MCF 10A (cell line): ENCODE data around the gene HES7. TPM values are rescaled to one million over a fixed set of nuclear protein-coding genes. Genes with fewer than 3 reads are reported as not detected.
A peak's percentile ranks its signal among the peaks of the same experiment; 100 is the strongest.

Source experiments
- BruUV-seq: library from RNA; stranded (reverse); fragments of 400-500 nt; replicated peaks from 2 replicates; lab custom pipeline; 2021; lab: Mats Ljungman, UMichigan
- CTCF ChIA-PET: fragments of 300-600 bp; sonication (Branson Sonifier 250); formaldehyde crosslinking; extraction: SDS; loops from one replicate; lab custom pipeline; 2021; ENCODE audit warnings: antibody characterized with exemption, inconsistent platforms; lab: Yijun Ruan, JAX
- POLR2A ChIA-PET: fragments of 300-600, 350-650 bp; sonication (Branson Sonifier 250); formaldehyde crosslinking; extraction: SDS; loops from one replicate; lab custom pipeline; 2020; ENCODE audit warnings: antibody characterized with exemption, inconsistent platforms; lab: Yijun Ruan, JAX
- DNase-seq: peaks from one replicate; pipeline ENCODE4 v3.0.0-alpha.2; 2018; ENCODE audit not compliant: unreplicated experiment
- H3K27ac Mint-ChIP-seq: one replicate; pipeline ENCODE4 v1.8.0; 2022; ENCODE audit warnings: mild to moderate bottlenecking, low read depth, mixed read lengths; ENCODE audit not compliant: unreplicated experiment
- H3K27me3 Mint-ChIP-seq: one replicate; pipeline ENCODE4 v1.8.0; 2022; ENCODE audit warnings: mixed read lengths; ENCODE audit not compliant: insufficient read depth, unreplicated experiment
- H3K36me3 Mint-ChIP-seq: one replicate; pipeline ENCODE4 v1.8.0; 2022; ENCODE audit warnings: mild to moderate bottlenecking, moderate library complexity, mixed read lengths; ENCODE audit not compliant: insufficient read depth, unreplicated experiment
- H3K4me1 Mint-ChIP-seq: one replicate; pipeline ENCODE4 v1.8.0; 2022; ENCODE audit warnings: mixed read lengths; ENCODE audit not compliant: insufficient read depth, unreplicated experiment
- H3K4me3 Mint-ChIP-seq: one replicate; pipeline ENCODE4 v1.8.0; 2022; ENCODE audit warnings: mild to moderate bottlenecking, moderate library complexity, mixed read lengths; ENCODE audit not compliant: unreplicated experiment
- H3K9me3 Mint-ChIP-seq: one replicate; pipeline ENCODE4 v1.8.0; 2022; ENCODE audit warnings: mixed read lengths; ENCODE audit not compliant: unreplicated experiment
- intact Hi-C: fragments of 100-400 bp; cut with micrococcal nuclease; formaldehyde crosslinking; loops from 2 replicates; pipeline ENCODE4 v1.14.1; 2022
- total RNA-seq: library from RNA; stranded (reverse); gene quantifications from 2 replicates; pipeline ENCODE4 v1.2.3, GENCODE V29; 2022
- TF ChIP-seq, protein P1 (sequence below): fragments of 200-600 bp; IDR thresholded peaks from one replicate; pipeline ENCODE4 v1.8.0; 2022; ENCODE audit warnings: antibody characterized with exemption, mild to moderate bottlenecking; ENCODE audit not compliant: unreplicated experiment

The HES7 gene
- total RNA-seq, 1 experiment from 2014 or later: 5.9 TPM

GRCh38 chr17:8146381-8147140 lies 22.7 kb upstream of the HES7 start:
- TF ChIP-seq, protein P1, sequence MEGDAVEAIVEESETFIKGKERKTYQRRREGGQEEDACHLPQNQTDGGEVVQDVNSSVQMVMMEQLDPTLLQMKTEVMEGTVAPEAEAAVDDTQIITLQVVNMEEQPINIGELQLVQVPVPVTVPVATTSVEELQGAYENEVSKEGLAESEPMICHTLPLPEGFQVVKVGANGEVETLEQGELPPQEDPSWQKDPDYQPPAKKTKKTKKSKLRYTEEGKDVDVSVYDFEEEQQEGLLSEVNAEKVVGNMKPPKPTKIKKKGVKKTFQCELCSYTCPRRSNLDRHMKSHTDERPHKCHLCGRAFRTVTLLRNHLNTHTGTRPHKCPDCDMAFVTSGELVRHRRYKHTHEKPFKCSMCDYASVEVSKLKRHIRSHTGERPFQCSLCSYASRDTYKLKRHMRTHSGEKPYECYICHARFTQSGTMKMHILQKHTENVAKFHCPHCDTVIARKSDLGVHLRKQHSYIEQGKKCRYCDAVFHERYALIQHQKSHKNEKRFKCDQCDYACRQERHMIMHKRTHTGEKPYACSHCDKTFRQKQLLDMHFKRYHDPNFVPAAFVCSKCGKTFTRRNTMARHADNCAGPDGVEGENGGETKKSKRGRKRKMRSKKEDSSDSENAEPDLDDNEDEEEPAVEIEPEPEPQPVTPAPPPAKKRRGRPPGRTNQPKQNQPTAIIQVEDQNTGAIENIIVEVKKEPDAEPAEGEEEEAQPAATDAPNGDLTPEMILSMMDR: no peak
- BruUV-seq: no TSS peak
- Mint-ChIP-seq H3K27me3 (no peaks in the 10 kb centered on the region), H3K36me3 (no peaks in the 10 kb centered on the region), H3K27ac (peak overlapping the region; percentile 19), H3K4me1 (peaks cover 21% of the 10 kb centered on the region), H3K4me3 (no peak overlapping the region), H3K9me3 (no peaks in the 10 kb centered on the region)
- POLR2A ChIA-PET: interaction anchor here (0.6 to 19.5 kb wide), 3 partner anchors 7 to 45 kb away, joined by 3 to 429 read pairs (median 429); partner anchors contain the start of gene PER1
- intact Hi-C loops: no loop called here
- CTCF ChIA-PET: interaction anchor here (0.5 to 1.7 kb wide), 5 partner anchors 12 to 84 kb away, joined by 3 to 6 read pairs (median 3); no protein-coding TSS in a partner anchor
- no peak for DNase-seq

DNA sequence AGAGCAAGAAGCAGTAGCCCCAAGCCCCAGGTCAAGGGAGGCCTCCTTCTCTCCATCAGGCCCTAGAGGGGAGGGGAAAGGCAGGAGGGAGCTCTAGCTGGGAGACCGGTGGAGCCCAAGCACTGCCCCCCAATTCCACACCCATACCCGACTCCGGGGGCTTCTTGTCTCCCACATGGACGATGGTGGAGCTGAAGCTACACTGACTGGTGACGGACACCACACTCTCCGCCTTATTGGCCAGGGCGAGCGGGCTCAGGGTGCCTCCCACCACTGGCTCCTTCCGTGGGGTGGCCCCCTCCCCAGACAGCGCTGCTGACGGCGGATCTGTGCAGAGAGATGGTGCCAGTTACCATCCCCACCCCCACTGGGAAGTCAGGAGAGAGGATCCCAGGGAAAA lies 21.9 kb upstream of the HES7 start:
- BruUV-seq: no TSS peak
- H3K4me1 Mint-ChIP-seq: peaks cover 29% of the 10 kb centered on the region
- TF ChIP-seq, protein P1: no peak
- CTCF ChIA-PET: interaction anchor here (0.5 to 1.7 kb wide), 2 partner anchors 13 to 85 kb away, joined by 3 to 6 read pairs; no protein-coding TSS in a partner anchor
- H3K4me3 Mint-ChIP-seq: peak overlapping the region; percentile 44
- H3K27me3 Mint-ChIP-seq: no peaks in the 10 kb centered on the region
- intact Hi-C loops: no loop called here
- DNase-seq: no peak
- no peaks in the 10 kb centered on the region for H3K9me3 Mint-ChIP-seq
- no peak overlapping the region for H3K27ac Mint-ChIP-seq
- no peaks in the 10 kb centered on the region for H3K36me3 Mint-ChIP-seq
- POLR2A ChIA-PET: interaction anchor here (1.3 to 19.5 kb wide), 3 partner anchors 8 to 26 kb away, joined by 3 to 429 read pairs (median 429); partner anchors contain the start of gene PER1

DNA sequence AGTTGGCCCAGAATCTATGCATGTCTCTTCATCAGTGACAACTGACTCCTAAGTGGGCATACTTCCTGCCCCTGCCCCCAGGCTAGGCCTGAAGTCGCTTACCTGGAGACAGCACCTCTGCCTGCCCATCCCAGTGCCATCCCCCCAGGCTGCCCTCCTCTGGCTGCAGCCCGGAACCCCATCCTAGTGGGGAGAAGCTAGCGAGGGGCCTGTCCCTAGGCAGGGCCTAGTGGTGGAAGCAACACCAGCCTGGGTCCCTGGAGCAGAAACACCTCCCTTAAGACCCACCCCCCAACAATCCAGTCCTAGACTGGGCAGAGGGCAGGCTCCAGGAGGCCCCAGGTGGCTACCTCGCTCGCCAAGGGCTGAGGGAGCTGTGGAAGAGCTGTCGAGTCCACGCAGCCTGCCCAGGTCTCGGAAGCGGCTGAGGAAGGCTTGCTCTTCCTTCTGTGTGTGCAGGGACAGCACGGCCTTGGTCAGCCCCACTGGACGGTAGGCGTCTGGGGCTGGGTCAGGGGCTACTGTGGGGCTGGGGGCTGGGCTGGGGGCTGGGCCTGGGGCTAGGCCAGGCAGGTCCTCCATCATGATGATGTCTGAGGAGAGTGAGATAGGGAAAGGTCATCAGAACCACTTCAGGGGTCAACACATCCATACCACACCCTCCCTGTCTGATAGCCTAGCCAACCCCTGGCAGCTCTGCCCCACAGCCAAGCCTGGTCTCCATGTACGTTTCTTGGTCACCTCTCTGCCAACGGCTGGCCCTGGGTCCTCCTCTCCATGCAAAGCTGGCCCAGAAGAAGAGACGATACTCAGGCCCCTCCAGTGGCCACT lies 20.7 kb upstream of the HES7 start:
- Mint-ChIP-seq H3K4me1 (peaks cover 17% of the 10 kb centered on the region), H3K27me3 (no peaks in the 10 kb centered on the region), H3K4me3 (no peak overlapping the region), H3K9me3 (no peaks in the 10 kb centered on the region), H3K36me3 (no peaks in the 10 kb centered on the region), H3K27ac (peak overlapping the region; percentile 35)
- CTCF ChIA-PET: interaction anchor here (1.7 kb wide), 1 partner anchor 14 kb away, joined by 6 read pairs; no protein-coding TSS in a partner anchor
- no peak for DNase-seq
- intact Hi-C loops: no loop called here
- TF ChIP-seq, protein P1: no peak
- no TSS peak for BruUV-seq
- POLR2A ChIA-PET: interaction anchor here (0.7 to 19.5 kb wide), 4 partner anchors 9 to 24 kb away, joined by 3 to 429 read pairs (median 4); partner anchors contain the start of genes PER1 and VAMP2
